GM10266 (cell line): ENCODE results near the gene SLC1A3.

Experiments
- DNase-seq: peaks from one replicate; pipeline ENCODE4 v3.0.0; 2012; ENCODE audit errors: extremely low spot score
- CTCF ChIP-seq: IDR thresholded peaks from 2 replicates; pipeline ENCODE4 v1.5.1; 2012; ENCODE audit warnings: mild to moderate bottlenecking, low read depth; ENCODE audit not compliant: control insufficient read depth, insufficient read depth; ENCODE audit errors: missing control alignments

SLC1A3 gene

GRCh38 chr5:36717131-36717695, 110.8 kb downstream of the SLC1A3 start:
- no peak for DNase-seq
- TF ChIP-seq CTCF = no peak

GRCh38 chr5:36719282-36719681, 112.9 kb downstream of the SLC1A3 start:
- no peak for DNase-seq
- no peak for TF ChIP-seq CTCF

DNA sequence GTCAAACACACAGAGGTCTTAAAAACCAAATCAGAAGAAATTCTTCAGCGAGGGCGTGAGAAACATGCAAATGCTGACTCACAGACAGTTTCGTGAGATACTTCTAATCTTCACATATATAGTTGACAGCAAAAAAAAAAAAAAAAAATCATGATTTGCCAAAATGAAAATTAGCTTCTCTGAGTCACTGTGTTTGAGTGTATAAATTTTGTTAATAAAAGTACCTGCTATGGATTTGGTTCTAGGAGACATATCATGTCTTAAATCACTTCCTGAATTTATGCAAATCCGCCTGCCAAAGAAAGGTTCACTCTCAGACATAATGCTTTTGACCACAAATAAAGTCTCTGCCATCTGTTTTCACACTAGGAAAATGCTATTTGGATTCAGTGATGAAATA, 114.3 kb downstream of the SLC1A3 start:
- peak; percentile 28 for DNase-seq
- TF ChIP-seq CTCF = no peak

- no peak for TF ChIP-seq CTCF
- no peak for DNase-seq
Measured at GRCh38 chr5:36721664-36722235, 115.3 kb downstream of the SLC1A3 start.

DNA sequence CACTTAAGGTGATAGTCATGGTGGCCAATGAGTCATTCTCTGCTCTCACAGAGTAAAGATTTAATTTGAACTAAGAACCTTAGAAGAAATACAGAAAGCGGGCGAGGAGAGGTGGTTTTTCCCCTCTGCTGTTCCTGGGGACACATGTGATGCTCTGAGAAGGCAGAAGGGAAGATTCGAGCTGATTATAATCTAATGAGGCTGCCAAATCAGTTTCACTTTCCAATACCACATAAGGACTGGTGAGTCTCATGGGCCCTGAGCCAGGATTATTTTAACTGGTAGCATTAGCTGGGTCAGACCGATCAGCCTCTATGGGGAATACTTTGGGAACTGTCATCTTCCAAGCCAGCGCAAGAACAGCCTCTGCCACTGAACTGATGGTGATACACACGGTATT, 116.5 kb downstream of the SLC1A3 start:
- no peak for TF ChIP-seq CTCF
- DNase-seq = peak; percentile 25

- DNase-seq = peak; percentile 53
- no peak for TF ChIP-seq CTCF
Measured at GRCh38 chr5:36723912-36724311, 117.5 kb downstream of the SLC1A3 start.

- no peak for TF ChIP-seq CTCF
- peak; percentile 86 for DNase-seq
Measured at GRCh38 chr5:36724467-36725332, 118.3 kb downstream of the SLC1A3 start.
